Muscle of leg (tissue), 11 donors: ENCODE results near the gene ARHGAP24. TPM values are rescaled to one million over a fixed set of nuclear protein-coding genes. Genes with fewer than 3 reads are reported as not detected.
"Not testable (repeated sequence)": the region's sequence is repeated elsewhere in the genome, so short reads cannot be mapped to it uniquely, and the experiment has no call there.

Experiments used
- DNase-seq: peaks from one replicate; pipeline ENCODE4 v3.0.0; 2013
- H3K27ac ChIP-seq: one replicate; pipeline ENCODE4 v1.5.1; 2013; ENCODE audit warnings: mild to moderate bottlenecking, low read length, control low read depth
- H3K27me3 ChIP-seq: one replicate; pipeline ENCODE4 v1.6.1; 2013; ENCODE audit warnings: low read length; ENCODE audit not compliant: control insufficient read depth, insufficient read depth
- H3K36me3 ChIP-seq: one replicate; pipeline ENCODE4 v1.6.1; 2013; ENCODE audit warnings: low read length; ENCODE audit not compliant: control insufficient read depth, insufficient read depth
- H3K4me1 ChIP-seq: one replicate; pipeline ENCODE4 v1.6.1; 2013; ENCODE audit warnings: low read length; ENCODE audit not compliant: control insufficient read depth, insufficient read depth
- H3K4me3 ChIP-seq: one replicate; pipeline ENCODE4 v1.5.1; 2013; ENCODE audit warnings: low read length, control low read depth
- H3K9me3 ChIP-seq: replicated peaks from 2 replicates; pipeline ENCODE4 v1.6.1; 2013; ENCODE audit warnings: low read depth, low read length; ENCODE audit not compliant: control insufficient read depth
- WGBS: methylation state at CpG from one replicate; pipeline ENCODE4 v1.1.5; 2013; ENCODE audit warnings: missing lambda C conversion rate; ENCODE audit not compliant: insufficient coverage; 5-methylcytosine and 5-hydroxymethylcytosine counted together
- polyA plus RNA-seq, 8 donors: library from polyadenylated mRNA; unstranded; fragments of 120-200 nt; gene quantifications; one replicate each; pipeline versions ENCODE4 v1.2.1 to v1.2.3, GENCODE V29; 2013; ENCODE audit warnings: inconsistent platforms in 1 of 8, low replicate concordance in 1 of 8; ENCODE audit not compliant: insufficient read length in 8 of 8, insufficient read depth in 1 of 8
- total RNA-seq: library from RNA; stranded (reverse); fragments of 120-200 nt; gene quantifications from one replicate; pipeline ENCODE4 v1.2.4, GENCODE V29; 2013

Gene ARHGAP24
- total and polyA plus RNA-seq, 9 donors, result 39.8 to 66.1 (median 48.9) TPM

- no peaks in the 10 kb centered on the region for H3K9me3 ChIP-seq
- no peak overlapping the region for H3K27ac ChIP-seq
- H3K36me3 ChIP-seq, result no peaks in the 10 kb centered on the region
- peaks cover 11% of the 10 kb centered on the region for H3K4me1 ChIP-seq
- no peak overlapping the region for H3K4me3 ChIP-seq
- WGBS, result 59% methylated on average over 2 of the region's 4 CpGs
- peak; percentile 69 for DNase-seq
- H3K27me3 ChIP-seq, result no peaks in the 10 kb centered on the region
Measured at GRCh38 chr4:85496933-85497332, 22.0 kb downstream of the ARHGAP24 start.

- Histone ChIP-seq H3K4me3 (no peak overlapping the region), H3K36me3 (no peaks in the 10 kb centered on the region), H3K4me1 (peaks cover 11% of the 10 kb centered on the region), H3K27me3 (no peaks in the 10 kb centered on the region), H3K27ac (no peak overlapping the region), H3K9me3 (no peaks in the 10 kb centered on the region)
- DNase-seq, result peak; percentile 64
- WGBS, result no CpG with 5 or more reads among the region's 5 CpGs
Measured at GRCh38 chr4:85498068-85498733, 23.3 kb downstream of the ARHGAP24 start.

- Histone ChIP-seq H3K27me3 (no peaks in the 10 kb centered on the region), H3K4me3 (no peak overlapping the region), H3K4me1 (peaks cover 11% of the 10 kb centered on the region), H3K9me3 (no peaks in the 10 kb centered on the region), H3K36me3 (no peaks in the 10 kb centered on the region), H3K27ac (no peak overlapping the region)
- WGBS, result no CpG with 5 or more reads among the region's 3 CpGs
- DNase-seq, result no peak
Measured at GRCh38 chr4:85499573-85499972, 24.6 kb downstream of the ARHGAP24 start.

GRCh38 chr4:85500110-85500867 is 25.3 kb downstream of the ARHGAP24 start:
- H3K27ac ChIP-seq, result no peak overlapping the region
- H3K4me3 ChIP-seq, result no peak overlapping the region
- no peak for DNase-seq
- no peaks in the 10 kb centered on the region for H3K9me3 ChIP-seq
- H3K27me3 ChIP-seq, result no peaks in the 10 kb centered on the region
- no peaks in the 10 kb centered on the region for H3K36me3 ChIP-seq
- peaks cover 11% of the 10 kb centered on the region for H3K4me1 ChIP-seq
- no CpG with 5 or more reads among the region's 3 CpGs for WGBS

GRCh38 chr4:85501145-85501544 is 26.2 kb downstream of the ARHGAP24 start:
- H3K27ac ChIP-seq, H3K27me3 ChIP-seq, DNase-seq, H3K9me3 ChIP-seq, H3K36me3 ChIP-seq, H3K4me1 ChIP-seq, H3K4me3 ChIP-seq: not testable (repeated sequence)

- no peak overlapping the region for H3K4me3 ChIP-seq
- peaks cover 3% of the 10 kb centered on the region for H3K36me3 ChIP-seq
- WGBS, result 91% methylated on average over 2 of the region's 2 CpGs
- H3K27me3 ChIP-seq, result no peaks in the 10 kb centered on the region
- no peaks in the 10 kb centered on the region for H3K9me3 ChIP-seq
- H3K27ac ChIP-seq, result no peak overlapping the region
- no peak for DNase-seq
- H3K4me1 ChIP-seq, result peaks cover 2% of the 10 kb centered on the region
Measured at GRCh38 chr4:85508654-85509053, 33.7 kb downstream of the ARHGAP24 start.

- Histone ChIP-seq H3K27me3 (no peaks in the 10 kb centered on the region), H3K9me3 (no peaks in the 10 kb centered on the region), H3K4me3 (no peak overlapping the region), H3K4me1 (peaks cover 3% of the 10 kb centered on the region), H3K27ac (no peak overlapping the region), H3K36me3 (peaks cover 3% of the 10 kb centered on the region)
- DNase-seq, result no peak
- WGBS, result 78% methylated on average over 3 of the region's 5 CpGs
Measured at GRCh38 chr4:85509882-85510631, 35.1 kb downstream of the ARHGAP24 start.

- no peak for DNase-seq
- WGBS, result no CpG with 5 or more reads among the region's 3 CpGs
- Histone ChIP-seq H3K27ac (no peak overlapping the region), H3K9me3 (no peaks in the 10 kb centered on the region), H3K36me3 (peaks cover 3% of the 10 kb centered on the region), H3K4me3 (no peak overlapping the region), H3K27me3 (no peaks in the 10 kb centered on the region), H3K4me1 (peaks cover 3% of the 10 kb centered on the region)
Measured at GRCh38 chr4:85510632-85510984, 35.7 kb downstream of the ARHGAP24 start.

- DNase-seq, result no peak
- Histone ChIP-seq H3K27me3 (no peaks in the 10 kb centered on the region), H3K9me3 (no peaks in the 10 kb centered on the region), H3K4me1 (peaks cover 3% of the 10 kb centered on the region), H3K4me3 (no peak overlapping the region), H3K27ac (no peak overlapping the region), H3K36me3 (no peaks in the 10 kb centered on the region)
- WGBS, result no CpG with 5 or more reads among the region's 2 CpGs
Measured at GRCh38 chr4:85512446-85513205, 37.7 kb downstream of the ARHGAP24 start.

- Histone ChIP-seq H3K9me3 (no peaks in the 10 kb centered on the region), H3K27me3 (no peaks in the 10 kb centered on the region), H3K4me3 (no peak overlapping the region), H3K27ac (no peak overlapping the region), H3K36me3 (no peaks in the 10 kb centered on the region), H3K4me1 (peaks cover 3% of the 10 kb centered on the region)
- 100% methylated on average over 1 of the region's 1 CpG for WGBS
- no peak for DNase-seq
Measured at GRCh38 chr4:85514117-85514516, 39.2 kb downstream of the ARHGAP24 start.
